ENCODE measurements around the gene TSEN34.

GRCh38 chr19:54191811-54192453 lies 824 bp downstream of the TSEN34 start:
- TF ChIP-seq EZH2phosphoT487 (conservative IDR thresholded peaks at IDR 0.05; ENCODE audit: low read length) (no peak), CTCF (IDR thresholded peaks at IDR 0.05; ENCODE audit: insufficient read depth, low read length, poor library complexity, severe bottlenecking) (no peak)
